GM18873 (cell line): Measurements from ENCODE around the gene FAAH.

ENCODE experiments used
- ATAC-seq: cut with Tn5 transposase; IDR thresholded peaks from one replicate; pipeline ENCODE4 v1.9.1; 2021; ENCODE audit warnings: mild to moderate bottlenecking, moderate library complexity, moderate number of reproducible peaks; ENCODE audit not compliant: unreplicated experiment, low FRiP score

Gene FAAH

GRCh38 chr1:46399307-46399706 lies 5.2 kb downstream of the FAAH start:
- no peak for ATAC-seq

GRCh38 chr1:46400421-46400820 lies 6.3 kb downstream of the FAAH start:
- ATAC-seq = no peak

GRCh38 chr1:46401154-46401913 lies 7.2 kb downstream of the FAAH start:
- no peak for ATAC-seq

GRCh38 chr1:46401964-46402626 lies 8.0 kb downstream of the FAAH start:
- no peak for ATAC-seq

GRCh38 chr1:46403916-46404315 lies 9.8 kb downstream of the FAAH start:
- ATAC-seq = no peak

GRCh38 chr1:46404482-46405196 lies 10.5 kb downstream of the FAAH start:
- no peak for ATAC-seq

- ATAC-seq = no peak
These were observed 11.1 kb downstream of the FAAH start for GRCh38 chr1:46405197-46405555.

- no peak for ATAC-seq
These were observed 11.6 kb downstream of the FAAH start for GRCh38 chr1:46405724-46406123.

- ATAC-seq = no peak
These were observed 12.9 kb downstream of the FAAH start for GRCh38 chr1:46406881-46407608.

- ATAC-seq = no peak
These were observed 13.5 kb downstream of the FAAH start for GRCh38 chr1:46407636-46408035.

GRCh38 chr1:46408356-46409062 lies 14.4 kb downstream of the FAAH start:
- no peak for ATAC-seq

GRCh38 chr1:46409063-46409372 lies 14.9 kb downstream of the FAAH start:
- no peak for ATAC-seq

- ATAC-seq = no peak
These were observed 16.3 kb downstream of the FAAH start for GRCh38 chr1:46410156-46411009.

GRCh38 chr1:46411010-46411405 lies 16.9 kb downstream of the FAAH start:
- no peak for ATAC-seq

- ATAC-seq = no peak
These were observed 17.7 kb downstream of the FAAH start for GRCh38 chr1:46411601-46412341.

- no peak for ATAC-seq
These were observed 18.9 kb downstream of the FAAH start for GRCh38 chr1:46412893-46413595.

GRCh38 chr1:46413596-46413985 lies 19.5 kb downstream of the FAAH start:
- no peak for ATAC-seq

GRCh38 chr1:46415514-46415913 lies 21.4 kb downstream of the FAAH start:
- no peak for ATAC-seq
